Ishikawa (cell line): Measurements from ENCODE around the gene MT1X.

ENCODE experiments used
- CEBPB ChIP-seq: IDR thresholded peaks from 2 replicates; pipeline ENCODE4 v1.6.1; 2012
- CREB1 ChIP-seq: IDR thresholded peaks from 2 replicates; pipeline ENCODE4 v1.6.1; 2012; ENCODE audit warnings: low read depth
- EP300 ChIP-seq: IDR thresholded peaks from 2 replicates; pipeline ENCODE4 v1.6.1; 2012; ENCODE audit warnings: borderline replicate concordance
- FOXM1 ChIP-seq: IDR thresholded peaks from 2 replicates; pipeline ENCODE4 v1.6.1; 2012; ENCODE audit warnings: low read depth, borderline replicate concordance
- RAD21 ChIP-seq: IDR thresholded peaks from 2 replicates; pipeline ENCODE4 v1.6.1; 2012; ENCODE audit warnings: low read depth
- TAF1 ChIP-seq: IDR thresholded peaks from 2 replicates; pipeline ENCODE4 v1.6.1; 2012; ENCODE audit warnings: low read depth, mild to moderate bottlenecking
- YY1 ChIP-seq: IDR thresholded peaks from 2 replicates; pipeline ENCODE4 v1.6.1; 2012; ENCODE audit warnings: low read depth
- ZBTB7A ChIP-seq: IDR thresholded peaks from 2 replicates; pipeline ENCODE4 v1.6.1; 2012; ENCODE audit warnings: low read depth
- TF ChIP-seq, protein P1 (sequence below): IDR thresholded peaks from 2 replicates; pipeline ENCODE4 v1.6.1; 2012; ENCODE audit warnings: low read depth, mild to moderate bottlenecking
- TF ChIP-seq, protein P2 (sequence below): IDR thresholded peaks from 2 replicates; pipeline ENCODE4 v1.6.1; 2012
- TF ChIP-seq, protein P3 (sequence below): IDR thresholded peaks from 2 replicates; pipeline ENCODE4 v1.6.1; 2012

DNA sequence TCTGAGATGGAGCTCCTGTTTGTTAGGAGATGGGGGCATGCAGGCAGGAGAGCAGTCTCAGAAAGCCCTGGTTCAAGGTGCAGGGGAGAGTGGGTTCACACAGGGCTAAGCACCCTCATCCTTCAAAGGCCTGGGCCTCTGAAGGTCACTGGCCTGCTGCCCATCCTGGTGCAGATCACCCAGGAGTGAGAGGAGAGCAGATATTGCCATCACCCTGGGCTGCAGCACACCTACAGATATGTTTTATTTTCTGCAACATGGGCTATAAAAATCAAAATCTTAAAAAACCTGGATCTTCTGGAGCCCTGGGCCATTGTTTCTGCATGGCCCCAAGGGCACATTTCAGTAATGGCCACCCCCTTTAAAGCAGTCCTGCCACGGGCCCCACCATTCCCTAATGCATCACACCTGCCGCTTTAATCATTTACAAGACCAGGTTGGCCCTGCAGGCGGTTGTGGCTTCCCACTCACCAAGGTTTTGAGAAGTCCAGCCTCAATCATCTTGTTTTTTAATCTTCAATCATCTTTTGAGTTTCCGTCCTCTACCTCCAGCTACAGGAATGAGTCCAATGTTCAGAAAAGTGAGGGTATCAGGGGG lies 27.3 kb downstream of the MT1X start:
- no peak for TF ChIP-seq CREB1
- no peak for TF ChIP-seq CEBPB
- TF ChIP-seq YY1 = no peak
- TF ChIP-seq, protein P1, sequence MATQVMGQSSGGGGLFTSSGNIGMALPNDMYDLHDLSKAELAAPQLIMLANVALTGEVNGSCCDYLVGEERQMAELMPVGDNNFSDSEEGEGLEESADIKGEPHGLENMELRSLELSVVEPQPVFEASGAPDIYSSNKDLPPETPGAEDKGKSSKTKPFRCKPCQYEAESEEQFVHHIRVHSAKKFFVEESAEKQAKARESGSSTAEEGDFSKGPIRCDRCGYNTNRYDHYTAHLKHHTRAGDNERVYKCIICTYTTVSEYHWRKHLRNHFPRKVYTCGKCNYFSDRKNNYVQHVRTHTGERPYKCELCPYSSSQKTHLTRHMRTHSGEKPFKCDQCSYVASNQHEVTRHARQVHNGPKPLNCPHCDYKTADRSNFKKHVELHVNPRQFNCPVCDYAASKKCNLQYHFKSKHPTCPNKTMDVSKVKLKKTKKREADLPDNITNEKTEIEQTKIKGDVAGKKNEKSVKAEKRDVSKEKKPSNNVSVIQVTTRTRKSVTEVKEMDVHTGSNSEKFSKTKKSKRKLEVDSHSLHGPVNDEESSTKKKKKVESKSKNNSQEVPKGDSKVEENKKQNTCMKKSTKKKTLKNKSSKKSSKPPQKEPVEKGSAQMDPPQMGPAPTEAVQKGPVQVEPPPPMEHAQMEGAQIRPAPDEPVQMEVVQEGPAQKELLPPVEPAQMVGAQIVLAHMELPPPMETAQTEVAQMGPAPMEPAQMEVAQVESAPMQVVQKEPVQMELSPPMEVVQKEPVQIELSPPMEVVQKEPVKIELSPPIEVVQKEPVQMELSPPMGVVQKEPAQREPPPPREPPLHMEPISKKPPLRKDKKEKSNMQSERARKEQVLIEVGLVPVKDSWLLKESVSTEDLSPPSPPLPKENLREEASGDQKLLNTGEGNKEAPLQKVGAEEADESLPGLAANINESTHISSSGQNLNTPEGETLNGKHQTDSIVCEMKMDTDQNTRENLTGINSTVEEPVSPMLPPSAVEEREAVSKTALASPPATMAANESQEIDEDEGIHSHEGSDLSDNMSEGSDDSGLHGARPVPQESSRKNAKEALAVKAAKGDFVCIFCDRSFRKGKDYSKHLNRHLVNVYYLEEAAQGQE = no peak
- TF ChIP-seq RAD21 = no peak
- TF ChIP-seq ZBTB7A = no peak
- TF ChIP-seq, protein P2, sequence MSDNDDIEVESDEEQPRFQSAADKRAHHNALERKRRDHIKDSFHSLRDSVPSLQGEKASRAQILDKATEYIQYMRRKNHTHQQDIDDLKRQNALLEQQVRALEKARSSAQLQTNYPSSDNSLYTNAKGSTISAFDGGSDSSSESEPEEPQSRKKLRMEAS = no peak
- TF ChIP-seq FOXM1 = no peak
- TF ChIP-seq EP300 = no peak
- TF ChIP-seq TAF1 = no peak
- TF ChIP-seq, protein P3, sequence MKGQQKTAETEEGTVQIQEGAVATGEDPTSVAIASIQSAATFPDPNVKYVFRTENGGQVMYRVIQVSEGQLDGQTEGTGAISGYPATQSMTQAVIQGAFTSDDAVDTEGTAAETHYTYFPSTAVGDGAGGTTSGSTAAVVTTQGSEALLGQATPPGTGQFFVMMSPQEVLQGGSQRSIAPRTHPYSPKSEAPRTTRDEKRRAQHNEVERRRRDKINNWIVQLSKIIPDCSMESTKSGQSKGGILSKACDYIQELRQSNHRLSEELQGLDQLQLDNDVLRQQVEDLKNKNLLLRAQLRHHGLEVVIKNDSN = no peak
